Activated T-cell treated with anti-CD3 and anti-CD28 coated beads for 24 hours (primary cell): ENCODE results near the gene GDPD3.
A peak's percentile ranks its signal among the peaks of the same experiment; 100 is the strongest.

Source experiments
- DNase-seq: peaks from one replicate; pipeline ENCODE4 v3.0.0-alpha.2; 2020; ENCODE audit warnings: low read depth

Gene GDPD3

GRCh38 chr16:30078744-30079143 is 34.6 kb downstream of the GDPD3 start:
- DNase-seq, result no peak

- no peak for DNase-seq
Observed at GRCh38 chr16:30077656-30078055, 35.7 kb downstream of the GDPD3 start.

GRCh38 chr16:30076276-30076791 is 37.0 kb downstream of the GDPD3 start:
- DNase-seq, result no peak

GRCh38 chr16:30075503-30076275 is 37.6 kb downstream of the GDPD3 start, which contains the start of gene PPP4C:
PPP4C (plus strand) TSS chr16:30075994; CDS start chr16:30076378, 384 bp downstream.
- DNase-seq, result peak; percentile 84

- no peak for DNase-seq
Observed at GRCh38 chr16:30070490-30070889, 42.8 kb downstream of the GDPD3 start.

GRCh38 chr16:30069611-30070462 is 43.5 kb downstream of the GDPD3 start:
- no peak for DNase-seq

GRCh38 chr16:30068750-30069610 is 44.4 kb downstream of the GDPD3 start:
- peak; percentile 25 for DNase-seq

- no peak for DNase-seq
Observed at GRCh38 chr16:30068333-30068732, 45.0 kb downstream of the GDPD3 start.

- no peak for DNase-seq
Observed at GRCh38 chr16:30067584-30067916, 45.8 kb downstream of the GDPD3 start.

- no peak for DNase-seq
Observed at GRCh38 chr16:30066761-30067583, 46.4 kb downstream of the GDPD3 start.

GRCh38 chr16:30065943-30066760 is 47.2 kb downstream of the GDPD3 start:
- peak; percentile 21 for DNase-seq

GRCh38 chr16:30065102-30065942 is 48.0 kb downstream of the GDPD3 start, which contains the start of gene ALDOA:
ALDOA (plus strand) TSS chr16:30065760; CDS start chr16:30066898, 1,138 bp downstream.
- peak; percentile 95 for DNase-seq

- no peak for DNase-seq
Observed at GRCh38 chr16:30064729-30065101, 48.6 kb downstream of the GDPD3 start.

GRCh38 chr16:30063893-30064728 is 49.2 kb downstream of the GDPD3 start:
- DNase-seq, result peak; percentile 64

- DNase-seq, result no peak
Observed at GRCh38 chr16:30063278-30063892, 50.0 kb downstream of the GDPD3 start.

GRCh38 chr16:30060836-30061554 is 52.3 kb downstream of the GDPD3 start:
- no peak for DNase-seq

GRCh38 chr16:30060346-30060745 is 53.0 kb downstream of the GDPD3 start:
- DNase-seq, result no peak
